A549 (cell line): Measurements from ENCODE around the gene OVCH1. TPM values are rescaled to one million over a fixed set of nuclear protein-coding genes. Genes with fewer than 3 reads are reported as not detected.

Experiments used
- ATAC-seq, 2 experiments: fragments of 200-7000 bp in 1 of 2; fragments of >200 bp in 1 of 2; cut with Nextera tagmentation in 1 of 2; cut with Tn5 transposase in 1 of 2; 3 replicates each; pipeline versions ENCODE4 v1.8.0 to v1.9.1; 2018 to 2020; ENCODE audit warnings: mild to moderate bottlenecking in 1 of 2, moderate library complexity in 1 of 2
- CTCF ChIA-PET: fragments of 300-600 bp; sonication (Branson Sonifier 250); formaldehyde crosslinking; extraction: SDS; loops from one replicate; lab custom pipeline; 2021; ENCODE audit warnings: antibody characterized with exemption, inconsistent platforms; lab: Yijun Ruan, JAX
- POLR2A ChIA-PET: fragments of 350-600 bp; formaldehyde crosslinking; extraction: SDS; loops from one replicate; lab custom pipeline; 2021; ENCODE audit warnings: antibody characterized with exemption, inconsistent platforms; lab: Yijun Ruan, JAX
- DNase-seq, 2 experiments: peaks; one replicate each; pipeline versions ENCODE4 v3.0.0 to v3.0.0-alpha.2; 2011 to 2016; ENCODE audit warnings: low read depth in 1 of 2, low spot score in 1 of 2
- FAIRE-seq: peaks from 2 replicates; lab custom pipeline; 2011; peaks lifted over from hg19 to GRCh38; lab: Jason Lieb, UNC
- H3K27ac ChIP-seq, 2 experiments: fragments of >200 bp; sonication (Bioruptor Twin); formaldehyde crosslinking; 3 replicates each; pipeline ENCODE4 v1.5.1; 2016 to 2017
- H3K4me1 ChIP-seq: fragments of >200 bp; sonication (Bioruptor Twin); formaldehyde crosslinking; 3 replicates; pipeline ENCODE4 v1.6.1; 2016
- H3K4me2 ChIP-seq: fragments of >200 bp; sonication (Bioruptor Twin); formaldehyde crosslinking; 3 replicates; pipeline ENCODE4 v1.6.1; 2016
- H3K4me3 ChIP-seq: fragments of >200 bp; sonication (Bioruptor Twin); formaldehyde crosslinking; 3 replicates; pipeline ENCODE4 v1.5.1; 2016
- H3K9me3 ChIP-seq: fragments of >200 bp; sonication (Bioruptor Twin); formaldehyde crosslinking; 3 replicates; pipeline ENCODE4 v1.6.1; 2016
- BHLHE40 ChIP-seq: IDR thresholded peaks from 2 replicates; pipeline ENCODE4 v1.6.1; 2012; ENCODE audit warnings: low read depth, low read length, inconsistent platforms
- CBX8 ChIP-seq: fragments of 200-600 bp; sonication (generic); IDR thresholded peaks from 2 replicates; pipeline ENCODE4 v1.6.1; 2016
- CEBPB ChIP-seq, 2 experiments: fragments of >200 bp in 1 of 2; sonication (Bioruptor Twin) in 1 of 2; formaldehyde crosslinking in 1 of 2; IDR thresholded peaks; 2 replicates each; pipeline ENCODE4 v1.6.1; 2012 to 2016
- ESRRA ChIP-seq: fragments of 150-350 bp; IDR thresholded peaks from 2 replicates; pipeline ENCODE4 v1.6.1; 2014; ENCODE audit warnings: mild to moderate bottlenecking, low read length, borderline replicate concordance
- FOSB ChIP-seq: fragments of 250-450 bp; sonication (Bioruptor Pico); IDR thresholded peaks from 2 replicates; pipeline ENCODE4 v1.5.0; 2020; ENCODE audit warnings: mild to moderate bottlenecking, moderate library complexity
- JUN ChIP-seq, 2 experiments: fragments of >200 bp; sonication (Bioruptor Twin); formaldehyde crosslinking; IDR thresholded peaks; 2 replicates in 1 of 2; 3 replicates in 1 of 2; pipeline ENCODE4 v1.6.1; 2016 to 2017
- KDM1A ChIP-seq: fragments of 200-600 bp; sonication (generic); IDR thresholded peaks from 2 replicates; pipeline ENCODE4 v1.6.1; 2016; ENCODE audit warnings: low read depth, mild to moderate bottlenecking
- MAFK ChIP-seq: fragments of 450-650 bp; IDR thresholded peaks from 2 replicates; pipeline ENCODE4 v1.6.1; 2014; ENCODE audit not compliant: partially characterized antibody
- MAZ ChIP-seq: fragments of 150-350 bp; IDR thresholded peaks from 2 replicates; pipeline ENCODE4 v1.6.1; 2014; ENCODE audit warnings: antibody characterized with exemption, low read depth, low read length, borderline replicate concordance
- PHF8 ChIP-seq: fragments of 200-600 bp; sonication (generic); IDR thresholded peaks from 2 replicates; pipeline ENCODE4 v1.6.1; 2016; ENCODE audit warnings: low read depth, mild to moderate bottlenecking, antibody characterized with exemption, moderate library complexity, borderline replicate concordance
- POLR2A ChIP-seq: IDR thresholded peaks from 2 replicates; pipeline ENCODE4 v1.6.1; 2012; ENCODE audit warnings: mild to moderate bottlenecking, low read length
- RARB ChIP-seq: fragments of 250-450 bp; sonication (Bioruptor Pico); IDR thresholded peaks from 2 replicates; pipeline ENCODE4 v1.8.0; 2021; ENCODE audit warnings: mild to moderate bottlenecking, moderate library complexity
- RFX5 ChIP-seq: fragments of 450-650 bp; IDR thresholded peaks from 2 replicates; pipeline ENCODE4 v1.7.1; 2014; ENCODE audit warnings: antibody characterized with exemption, mild to moderate bottlenecking, moderate library complexity
- RNF2 ChIP-seq: fragments of 200-600 bp; sonication (generic); IDR thresholded peaks from 2 replicates; pipeline ENCODE4 v1.6.1; 2016; ENCODE audit warnings: low read depth, mild to moderate bottlenecking, antibody characterized with exemption, moderate library complexity, borderline replicate concordance
- TFCP2L1 ChIP-seq: fragments of 250-450 bp; sonication (Bioruptor Pico); IDR thresholded peaks from 2 replicates; pipeline ENCODE4 v1.5.0; 2021; ENCODE audit warnings: mild to moderate bottlenecking
- TP53 ChIP-seq: fragments of 250-450 bp; sonication (Bioruptor Pico); IDR thresholded peaks from 2 replicates; pipeline ENCODE4 v1.5.0; 2021; ENCODE audit warnings: mild to moderate bottlenecking, moderate library complexity
- ZFP36 ChIP-seq: fragments of 450-650 bp; IDR thresholded peaks from 2 replicates; pipeline ENCODE4 v1.6.1; 2014; ENCODE audit warnings: borderline replicate concordance; ENCODE audit not compliant: partially characterized antibody
- WGBS: methylation state at CpG from one replicate; pipeline ENCODE4 v1.1.6; 2017; ENCODE audit errors: missing lambda C conversion rate; 5-methylcytosine and 5-hydroxymethylcytosine counted together
- polyA plus RNA-seq, 4 experiments: library from polyadenylated mRNA; depleted of rRNA in 3 of 4; stranded (reverse); fragments of >200 nt; fragmentation: RNase III in 1 of 4; extraction: RNeasy Plus Mini Kit Qiagen cat#74134 plus additional on column Dnase treatment in 1 of 4; gene quantifications; 2 replicates in 3 of 4; 3 replicates in 1 of 4; pipeline ENCODE4 v1.2.3, GENCODE V29; 2011 to 2017
- TF ChIP-seq, protein P1 (sequence below): fragments of 200-600 bp; sonication (generic); IDR thresholded peaks from 2 replicates; pipeline ENCODE4 v1.6.1; 2016; ENCODE audit warnings: antibody characterized with exemption, mild to moderate bottlenecking, moderate library complexity
- TF ChIP-seq, protein P2 (sequence below): fragments of >200 bp; sonication (Bioruptor Twin); formaldehyde crosslinking; IDR thresholded peaks from 3 replicates; pipeline ENCODE4 v1.5.1; 2016
- TF ChIP-seq, protein P3 (sequence below): IDR thresholded peaks from 2 replicates; pipeline ENCODE4 v1.6.1; 2012
- TF ChIP-seq, protein P4 (sequence below): IDR thresholded peaks from 2 replicates; pipeline ENCODE4 v1.6.1; 2012

OVCH1 gene
- polyA plus RNA-seq, 2 of the 4 experiments (the other 2 are of a cell fraction): not detected

DNA sequence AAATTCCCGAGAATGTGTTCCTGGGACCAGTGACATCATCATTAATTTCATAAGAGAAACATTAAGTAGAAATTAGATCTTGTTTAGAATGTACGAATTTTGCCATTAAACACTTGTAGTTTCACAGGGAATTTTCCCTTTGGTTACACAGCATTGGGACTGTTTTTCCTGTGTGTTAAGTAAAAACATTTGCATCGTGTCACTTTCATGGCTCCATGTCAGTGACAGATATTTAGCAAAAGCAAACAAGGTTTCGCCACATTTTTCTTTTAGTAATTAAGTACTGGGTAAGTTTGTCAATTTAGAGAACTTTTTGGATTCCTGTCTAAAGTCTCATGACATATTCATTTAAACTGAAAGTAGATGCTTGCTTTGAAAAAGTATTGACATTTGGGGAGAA, 45.5 kb upstream of the OVCH1 start (continued):
- TF ChIP-seq, protein P1, sequence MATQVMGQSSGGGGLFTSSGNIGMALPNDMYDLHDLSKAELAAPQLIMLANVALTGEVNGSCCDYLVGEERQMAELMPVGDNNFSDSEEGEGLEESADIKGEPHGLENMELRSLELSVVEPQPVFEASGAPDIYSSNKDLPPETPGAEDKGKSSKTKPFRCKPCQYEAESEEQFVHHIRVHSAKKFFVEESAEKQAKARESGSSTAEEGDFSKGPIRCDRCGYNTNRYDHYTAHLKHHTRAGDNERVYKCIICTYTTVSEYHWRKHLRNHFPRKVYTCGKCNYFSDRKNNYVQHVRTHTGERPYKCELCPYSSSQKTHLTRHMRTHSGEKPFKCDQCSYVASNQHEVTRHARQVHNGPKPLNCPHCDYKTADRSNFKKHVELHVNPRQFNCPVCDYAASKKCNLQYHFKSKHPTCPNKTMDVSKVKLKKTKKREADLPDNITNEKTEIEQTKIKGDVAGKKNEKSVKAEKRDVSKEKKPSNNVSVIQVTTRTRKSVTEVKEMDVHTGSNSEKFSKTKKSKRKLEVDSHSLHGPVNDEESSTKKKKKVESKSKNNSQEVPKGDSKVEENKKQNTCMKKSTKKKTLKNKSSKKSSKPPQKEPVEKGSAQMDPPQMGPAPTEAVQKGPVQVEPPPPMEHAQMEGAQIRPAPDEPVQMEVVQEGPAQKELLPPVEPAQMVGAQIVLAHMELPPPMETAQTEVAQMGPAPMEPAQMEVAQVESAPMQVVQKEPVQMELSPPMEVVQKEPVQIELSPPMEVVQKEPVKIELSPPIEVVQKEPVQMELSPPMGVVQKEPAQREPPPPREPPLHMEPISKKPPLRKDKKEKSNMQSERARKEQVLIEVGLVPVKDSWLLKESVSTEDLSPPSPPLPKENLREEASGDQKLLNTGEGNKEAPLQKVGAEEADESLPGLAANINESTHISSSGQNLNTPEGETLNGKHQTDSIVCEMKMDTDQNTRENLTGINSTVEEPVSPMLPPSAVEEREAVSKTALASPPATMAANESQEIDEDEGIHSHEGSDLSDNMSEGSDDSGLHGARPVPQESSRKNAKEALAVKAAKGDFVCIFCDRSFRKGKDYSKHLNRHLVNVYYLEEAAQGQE: no peak
- TF ChIP-seq MAFK (no peak), KDM1A (no peak), ESRRA (no peak), CBX8 (no peak)

DNA sequence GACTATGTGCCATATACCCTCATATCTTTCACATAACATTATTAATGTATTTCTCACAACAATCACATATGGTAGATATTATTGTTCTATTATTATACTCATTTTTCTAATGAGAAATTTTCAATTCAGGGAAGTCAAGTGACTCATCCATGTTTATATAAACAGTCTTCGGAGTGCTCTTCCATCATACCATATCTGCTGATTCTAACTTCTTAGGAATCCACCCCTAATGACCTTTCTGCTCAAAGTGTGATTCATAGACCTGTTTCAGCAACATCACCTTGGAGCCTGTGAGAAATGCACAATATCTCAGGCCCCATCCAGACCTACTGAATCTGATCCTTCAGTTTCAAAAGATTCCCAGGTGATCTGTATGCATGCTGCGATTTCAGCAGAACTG, 39.8 kb upstream of the OVCH1 start:
- Histone ChIP-seq H3K4me3 (no peak overlapping the region), H3K4me2 (no peak overlapping the region), H3K9me3 (no peaks in the 10 kb centered on the region; the same call in 2 of the 3 replicates), H3K4me1 (no peaks in the 10 kb centered on the region), H3K27ac (no peak overlapping the region)
- TF ChIP-seq POLR2A: no peak
- TF ChIP-seq, protein P1: no peak
- no peak for TF ChIP-seq RFX5
- no peak for TF ChIP-seq BHLHE40
- POLR2A ChIA-PET: no interaction called here
- no peak for FAIRE-seq
- CTCF ChIA-PET: interaction anchor here (1.0 kb wide), 1 partner anchor 36 kb away, joined by 3 read pairs; no protein-coding TSS in a partner anchor
- DNase-seq: no peak
- 7% methylated on average over 2 of the region's 2 CpGs for WGBS
- ATAC-seq: no peak

DNA sequence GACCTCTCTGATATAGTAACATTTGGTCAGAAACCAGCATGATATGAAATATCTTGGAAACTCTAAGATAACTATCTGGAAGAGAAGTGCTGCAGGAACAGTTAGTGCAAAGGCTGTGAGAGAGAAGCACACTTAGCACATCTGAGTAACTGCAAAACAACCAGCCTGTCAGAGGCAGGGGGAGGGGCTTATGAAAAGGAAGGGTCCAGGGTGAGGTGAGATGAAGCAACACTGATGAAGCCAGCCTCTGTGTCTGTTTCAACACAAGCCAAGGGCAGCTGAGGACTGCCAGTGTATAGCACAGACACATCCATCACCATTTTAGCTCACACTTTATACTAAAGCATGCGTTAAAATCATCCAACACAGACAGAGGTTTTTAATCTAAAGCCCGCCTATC, 37.4 kb upstream of the OVCH1 start:
- TF ChIP-seq RARB (CRISPR knock-in tag): no peak
- TF ChIP-seq, all 56 proteins: peak for 0
- no peaks in the 10 kb centered on the region for H3K4me1 ChIP-seq
- ChIA-PET POLR2A (no interaction called here), CTCF (no interaction called here)
- WGBS: 47% methylated on average over 2 of the region's 2 CpGs
- FAIRE-seq (no peak), ATAC-seq (no peak), DNase-seq (no peak)
- H3K27ac ChIP-seq: no peak overlapping the region
- no peak overlapping the region for H3K4me2 ChIP-seq
- H3K4me3 ChIP-seq: no peak overlapping the region
- no peaks in the 10 kb centered on the region for H3K9me3 ChIP-seq

DNA sequence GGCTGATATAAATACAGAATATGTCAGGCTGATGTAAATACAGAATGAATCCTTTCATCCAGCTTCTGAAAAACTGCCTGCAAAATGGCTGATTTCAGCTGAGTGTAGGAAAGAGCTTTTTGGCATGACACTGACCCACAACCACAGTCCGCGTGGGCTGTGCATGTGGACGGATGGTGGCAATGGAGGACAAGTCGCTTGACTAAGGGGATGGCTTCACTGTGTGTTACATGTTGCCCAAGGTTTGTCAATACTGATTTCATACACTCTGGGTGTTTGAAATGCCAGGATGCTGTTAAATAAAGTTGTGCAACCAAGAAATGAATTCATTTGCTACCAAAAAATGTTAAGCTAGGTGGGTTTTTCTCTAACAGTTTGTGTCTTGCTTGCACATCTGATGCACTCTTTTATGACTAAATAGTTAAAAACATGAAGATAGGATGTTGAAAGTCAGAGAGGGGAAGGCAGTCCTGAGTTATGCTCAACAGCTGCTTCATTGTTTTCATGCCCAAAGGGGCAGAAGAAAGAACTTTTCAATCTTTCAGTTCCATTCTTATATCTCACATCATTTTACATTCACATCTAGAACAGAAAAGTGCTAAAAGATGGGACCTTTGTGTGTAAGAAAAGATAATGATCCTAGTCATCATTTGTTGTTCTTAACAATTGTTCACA, 36.5 kb upstream of the OVCH1 start:
- H3K9me3 ChIP-seq: no peaks in the 10 kb centered on the region
- POLR2A ChIA-PET: no interaction called here
- WGBS: 47% methylated on average over 4 of the region's 4 CpGs
- H3K27ac ChIP-seq: no peak overlapping the region
- ATAC-seq: no peak
- CTCF ChIA-PET: interaction anchor here (0.6 to 1.2 kb wide), 2 partner anchors 10 to 19 kb away, joined by 3 read pairs; no protein-coding TSS in a partner anchor
- FAIRE-seq: no peak
- no peaks in the 10 kb centered on the region for H3K4me1 ChIP-seq
- H3K4me2 ChIP-seq: no peak overlapping the region
- DNase-seq: no peak
- no peak overlapping the region for H3K4me3 ChIP-seq
- no peak for TF ChIP-seq POLR2A
- TF ChIP-seq, protein P2, sequence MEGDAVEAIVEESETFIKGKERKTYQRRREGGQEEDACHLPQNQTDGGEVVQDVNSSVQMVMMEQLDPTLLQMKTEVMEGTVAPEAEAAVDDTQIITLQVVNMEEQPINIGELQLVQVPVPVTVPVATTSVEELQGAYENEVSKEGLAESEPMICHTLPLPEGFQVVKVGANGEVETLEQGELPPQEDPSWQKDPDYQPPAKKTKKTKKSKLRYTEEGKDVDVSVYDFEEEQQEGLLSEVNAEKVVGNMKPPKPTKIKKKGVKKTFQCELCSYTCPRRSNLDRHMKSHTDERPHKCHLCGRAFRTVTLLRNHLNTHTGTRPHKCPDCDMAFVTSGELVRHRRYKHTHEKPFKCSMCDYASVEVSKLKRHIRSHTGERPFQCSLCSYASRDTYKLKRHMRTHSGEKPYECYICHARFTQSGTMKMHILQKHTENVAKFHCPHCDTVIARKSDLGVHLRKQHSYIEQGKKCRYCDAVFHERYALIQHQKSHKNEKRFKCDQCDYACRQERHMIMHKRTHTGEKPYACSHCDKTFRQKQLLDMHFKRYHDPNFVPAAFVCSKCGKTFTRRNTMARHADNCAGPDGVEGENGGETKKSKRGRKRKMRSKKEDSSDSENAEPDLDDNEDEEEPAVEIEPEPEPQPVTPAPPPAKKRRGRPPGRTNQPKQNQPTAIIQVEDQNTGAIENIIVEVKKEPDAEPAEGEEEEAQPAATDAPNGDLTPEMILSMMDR: no peak
- TF ChIP-seq CEBPB (IDR thresholded peaks at IDR 0.05): no peak
- no peak for TF ChIP-seq MAZ
- TF ChIP-seq, protein P3, sequence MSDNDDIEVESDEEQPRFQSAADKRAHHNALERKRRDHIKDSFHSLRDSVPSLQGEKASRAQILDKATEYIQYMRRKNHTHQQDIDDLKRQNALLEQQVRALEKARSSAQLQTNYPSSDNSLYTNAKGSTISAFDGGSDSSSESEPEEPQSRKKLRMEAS: no peak
- no peak for TF ChIP-seq ZFP36
- no peak for TF ChIP-seq JUN (IDR thresholded peaks at IDR 0.05)
- TF ChIP-seq TFCP2L1: no peak
- TF ChIP-seq RNF2: no peak
- no peak for TF ChIP-seq TP53 (CRISPR knock-in tag)
- TF ChIP-seq PHF8: no peak
- TF ChIP-seq, protein P4, sequence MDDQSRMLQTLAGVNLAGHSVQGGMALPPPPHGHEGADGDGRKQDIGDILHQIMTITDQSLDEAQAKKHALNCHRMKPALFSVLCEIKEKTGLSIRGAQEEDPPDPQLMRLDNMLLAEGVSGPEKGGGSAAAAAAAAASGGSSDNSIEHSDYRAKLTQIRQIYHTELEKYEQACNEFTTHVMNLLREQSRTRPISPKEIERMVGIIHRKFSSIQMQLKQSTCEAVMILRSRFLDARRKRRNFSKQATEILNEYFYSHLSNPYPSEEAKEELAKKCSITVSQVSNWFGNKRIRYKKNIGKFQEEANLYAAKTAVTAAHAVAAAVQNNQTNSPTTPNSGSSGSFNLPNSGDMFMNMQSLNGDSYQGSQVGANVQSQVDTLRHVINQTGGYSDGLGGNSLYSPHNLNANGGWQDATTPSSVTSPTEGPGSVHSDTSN: no peak
- no peak for TF ChIP-seq FOSB
